Heart left ventricle (tissue), 16 donors: ENCODE data around the gene PCIF1. TPM values are rescaled to one million over a fixed set of nuclear protein-coding genes. Genes with fewer than 3 reads are reported as not detected.

Experiments used
- ATAC-seq, 4 donors: fragments of 200-7000 bp; cut with Tn5 transposase; one replicate each; pipeline ENCODE4 v1.9.1; 2020 to 2022; ENCODE audit warnings: moderate library complexity in 4 of 4, mild to moderate bottlenecking in 3 of 4, moderate number of reproducible peaks in 1 of 4
- DNase-seq, 5 donors: peaks; one replicate each; pipeline ENCODE4 v3.0.0-alpha.2; 2020
- H3K27ac ChIP-seq, 12 donors: fragments of 200-600 bp; sonication (generic) in 4 of 12; one replicate each; pipeline versions ENCODE4 v1.5.0 to v1.8.0; 2016 to 2022; ENCODE audit warnings: mild to moderate bottlenecking in 2 of 12
- H3K27me3 ChIP-seq, 9 donors: fragments of 200-600 bp; sonication (generic) in 2 of 9; one replicate each; pipeline versions ENCODE4 v1.5.1 to v1.8.0; 2016 to 2022; ENCODE audit warnings: mild to moderate bottlenecking in 3 of 9
- H3K36me3 ChIP-seq, 9 donors: fragments of 200-600 bp; sonication (generic) in 2 of 9; one replicate each; pipeline versions ENCODE4 v1.5.0 to v1.8.0; 2018 to 2022; ENCODE audit warnings: mild to moderate bottlenecking in 2 of 9
- H3K4me1 ChIP-seq, 12 donors: fragments of 200-600 bp; sonication (generic) in 4 of 12; one replicate each; pipeline versions ENCODE4 v1.5.0 to v1.8.0; 2016 to 2022; ENCODE audit warnings: mild to moderate bottlenecking in 3 of 12
- H3K4me3 ChIP-seq, 12 donors: fragments of 200-600 bp; sonication (generic) in 4 of 12; one replicate each; pipeline versions ENCODE4 v1.5.0 to v1.8.0; 2017 to 2022; ENCODE audit warnings: mild to moderate bottlenecking in 9 of 12, moderate library complexity in 4 of 12
- H3K9me3 ChIP-seq, 12 donors: fragments of 200-600 bp; sonication (generic) in 4 of 12; one replicate each; pipeline versions ENCODE4 v1.5.0 to v1.8.0; 2016 to 2022; ENCODE audit warnings: mild to moderate bottlenecking in 1 of 12
- POLR2A ChIP-seq, 2 donors: fragments of 450-650 bp; IDR thresholded peaks; one replicate each; pipeline ENCODE4 v1.6.1; 2017; ENCODE audit warnings: antibody characterized with exemption in 2 of 2, mild to moderate bottlenecking in 2 of 2, moderate library complexity in 2 of 2
- WGBS, 4 donors: extraction: QIAGEN DNeasy Blood & Tissue Kit in 2 of 4; methylation state at CpG; one replicate each; pipeline versions ENCODE4 v1.1.5 to v1.1.7; 2013 to 2018; 5-methylcytosine and 5-hydroxymethylcytosine counted together
- intact Hi-C, 10 donors: fragments of 100-400 bp; cut with DNase I; formaldehyde crosslinking; loops; one replicate each; pipeline versions ENCODE4 v1.11.1 to v1.14.2; 2022
- polyA plus RNA-seq, 2 donors: library from polyadenylated mRNA; stranded (reverse); fragments of 200-250 nt; gene quantifications; one replicate each; pipeline ENCODE4 v1.2.3, GENCODE V29; 2013
- total RNA-seq, 9 donors: library from RNA; depleted of rRNA in 2 of 9; stranded (reverse); fragments of >200 nt in 2 of 9; fragmentation: NEBNext Ultra II Directional in 3 of 9; extraction: Animal tissue kit (Norgen Biotek cat#: 25700) in 3 of 9; gene quantifications; one replicate each; pipeline versions ENCODE4 v1.1.0 to v1.2.4, GENCODE V29; 2016 to 2023
- TF ChIP-seq, protein P1 (sequence below), 12 donors: fragments of 200-600 bp; sonication (generic) in 4 of 12; IDR thresholded peaks; one replicate each; pipeline versions ENCODE4 v1.5.0 to v1.8.0; 2018 to 2022; ENCODE audit warnings: antibody characterized with exemption in 12 of 12, mild to moderate bottlenecking in 5 of 12
- donor health status: ischemic (EF 13 %, LVEDD 7.1; RV severe dilation, severe dysfunction).
- donor health status: healthy with polysubstance abuse.
- donor health status: DM: no; HTN: yes; CAD: no.
- donor health status: DM: no; HTN: no; CAD: no.
- donor health status: ischemic (EF 25% LVEDD 6.9; RV normal size, moderate dysfunction).
- donor health status: ischemic (EF 25% LVEDD 5.7; RV mildly dilated, moderate dysfunction).
- donor health status: healthy.
- donor health status: DM: yes; HTN: yes; CAD: no.
- donor health status: ischemic (EF 35%, LVEDD 5.7; RV mildly dilated, moderate dysfunction).
- donor health status: nonischemic (EF 11% LVEDD 7.7; RV severe dilation, severe dysfunction).
- donor health status: DM: yes; HTN: yes; CAD: no.
- donor health status: PGD.
- donor health status: ischemic (EF 29% LVEDD 5.4; RV normal size, mild dysfunction).
- donor health status: nonischemic (EF 23%, LVEDD 6.1; RV moderate dilation, normal function).

The PCIF1 gene
- total and polyA plus RNA-seq, 11 donors, result 17.5 to 40.2 (median 28.2) TPM

DNA sequence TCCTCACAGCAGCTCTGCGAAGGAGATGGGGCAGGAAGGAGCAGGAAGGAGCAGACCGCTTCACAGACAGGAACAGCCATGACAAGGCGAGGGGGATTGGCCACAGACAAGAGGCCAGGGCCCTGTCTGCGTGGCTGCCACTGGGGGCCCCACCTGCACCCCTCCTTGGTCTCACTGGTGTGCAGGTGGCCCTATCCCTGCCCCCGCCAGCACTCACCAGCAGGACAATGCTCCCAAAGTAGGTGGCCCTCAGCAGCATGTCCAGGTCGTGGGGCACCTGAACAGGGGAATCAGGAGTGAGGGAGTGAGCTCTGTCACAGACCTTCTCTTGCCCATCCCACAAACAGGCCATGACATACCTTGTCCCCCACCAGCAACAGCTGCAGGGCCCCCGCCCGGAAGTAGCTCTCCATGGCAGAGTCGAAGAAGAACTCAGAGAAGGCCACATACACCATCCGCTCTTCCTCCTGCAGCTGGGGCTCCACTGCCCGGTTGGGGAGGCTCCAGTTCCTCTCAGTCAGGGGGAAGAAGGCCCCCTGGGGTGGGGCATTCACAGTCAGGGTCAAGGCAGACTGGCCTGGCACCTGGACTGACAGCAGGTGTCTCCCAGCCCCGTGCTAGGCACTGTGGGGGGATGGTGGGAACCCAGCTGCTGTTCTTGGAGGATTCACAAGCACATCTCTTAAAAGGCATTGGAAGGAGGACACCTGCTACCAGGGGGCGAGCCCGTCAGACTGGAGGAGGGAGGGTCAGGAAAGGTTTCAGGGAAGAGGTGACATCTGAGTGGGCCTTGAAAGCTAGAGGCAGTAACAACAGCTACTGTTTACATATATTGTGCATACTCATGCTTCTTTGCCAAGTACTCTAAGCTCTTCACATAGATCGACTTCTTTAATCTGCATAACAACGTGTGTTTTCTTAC is 29.6 kb upstream of the PCIF1 start:
- TF ChIP-seq POLR2A (IDR thresholded peaks at IDR 0.05), result no peak
- TF ChIP-seq, protein P1, sequence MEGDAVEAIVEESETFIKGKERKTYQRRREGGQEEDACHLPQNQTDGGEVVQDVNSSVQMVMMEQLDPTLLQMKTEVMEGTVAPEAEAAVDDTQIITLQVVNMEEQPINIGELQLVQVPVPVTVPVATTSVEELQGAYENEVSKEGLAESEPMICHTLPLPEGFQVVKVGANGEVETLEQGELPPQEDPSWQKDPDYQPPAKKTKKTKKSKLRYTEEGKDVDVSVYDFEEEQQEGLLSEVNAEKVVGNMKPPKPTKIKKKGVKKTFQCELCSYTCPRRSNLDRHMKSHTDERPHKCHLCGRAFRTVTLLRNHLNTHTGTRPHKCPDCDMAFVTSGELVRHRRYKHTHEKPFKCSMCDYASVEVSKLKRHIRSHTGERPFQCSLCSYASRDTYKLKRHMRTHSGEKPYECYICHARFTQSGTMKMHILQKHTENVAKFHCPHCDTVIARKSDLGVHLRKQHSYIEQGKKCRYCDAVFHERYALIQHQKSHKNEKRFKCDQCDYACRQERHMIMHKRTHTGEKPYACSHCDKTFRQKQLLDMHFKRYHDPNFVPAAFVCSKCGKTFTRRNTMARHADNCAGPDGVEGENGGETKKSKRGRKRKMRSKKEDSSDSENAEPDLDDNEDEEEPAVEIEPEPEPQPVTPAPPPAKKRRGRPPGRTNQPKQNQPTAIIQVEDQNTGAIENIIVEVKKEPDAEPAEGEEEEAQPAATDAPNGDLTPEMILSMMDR (IDR thresholded peaks at IDR 0.05), result no peak
- intact Hi-C loops, result no loop called here
- H3K27ac ChIP-seq, result no peak overlapping the region
- peak in 1 of 5 donors; percentile 15 for DNase-seq
- peaks cover 0 to 6% (median 0%) of the 10 kb centered on the region in 12 donors for H3K4me1 ChIP-seq
- no peaks in the 10 kb centered on the region for H3K27me3 ChIP-seq
- no peaks in the 10 kb centered on the region for H3K9me3 ChIP-seq
- peaks cover 0 to 84% (median 55%) of the 10 kb centered on the region in 9 donors for H3K36me3 ChIP-seq
- WGBS, 4 donors, result 84 to 89% (median 87%) methylated on average over 14 to 16 of the region's 16 CpGs
- no peak overlapping the region for H3K4me3 ChIP-seq
- peak in 1 of 4 donors; percentile 12 for ATAC-seq

DNA sequence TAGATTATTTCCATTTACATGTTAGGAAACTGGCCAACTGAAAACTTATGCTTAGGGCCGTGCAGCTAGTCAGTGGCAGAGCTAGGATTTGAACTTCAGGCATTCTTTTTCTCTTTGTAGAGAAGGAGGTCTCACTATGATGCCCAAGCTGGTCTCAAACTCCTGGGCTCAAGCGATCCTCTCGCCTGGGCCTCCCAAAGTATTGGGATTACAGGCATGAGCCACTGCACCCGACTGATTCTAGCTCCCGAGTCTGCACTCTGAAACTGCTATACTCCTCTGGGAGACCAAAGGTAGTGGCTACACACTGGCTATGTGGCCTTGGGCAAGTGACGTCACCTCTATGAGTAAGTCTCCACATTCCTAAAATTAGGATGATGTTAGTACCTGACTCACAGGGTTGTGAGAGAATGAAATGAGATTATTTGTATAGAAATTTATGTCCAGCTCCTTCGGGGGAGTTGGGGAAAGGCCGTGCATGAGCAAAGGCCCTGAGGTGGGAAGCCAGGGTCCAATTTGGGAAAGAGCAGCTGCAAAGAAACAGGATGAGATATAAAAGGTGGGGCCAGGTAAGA is 28.9 kb upstream of the PCIF1 start:
- Histone ChIP-seq H3K9me3 (no peaks in the 10 kb centered on the region), H3K4me3 (no peak overlapping the region), H3K27ac (no peak overlapping the region), H3K27me3 (no peaks in the 10 kb centered on the region), H3K4me1 (peaks cover 0 to 12% (median 0%) of the 10 kb centered on the region in 12 donors), H3K36me3 (peaks cover 0 to 77% (median 50%) of the 10 kb centered on the region in 9 donors)
- ATAC-seq (no peak), DNase-seq (no peak)
- TF ChIP-seq, protein P1 (IDR thresholded peaks at IDR 0.05), result no peak
- TF ChIP-seq POLR2A (IDR thresholded peaks at IDR 0.05), result no peak
- intact Hi-C loops, result no loop called here
- 88 to 93% (median 90%) methylated on average over 8 of the region's 8 CpGs for WGBS, 4 donors

DNA sequence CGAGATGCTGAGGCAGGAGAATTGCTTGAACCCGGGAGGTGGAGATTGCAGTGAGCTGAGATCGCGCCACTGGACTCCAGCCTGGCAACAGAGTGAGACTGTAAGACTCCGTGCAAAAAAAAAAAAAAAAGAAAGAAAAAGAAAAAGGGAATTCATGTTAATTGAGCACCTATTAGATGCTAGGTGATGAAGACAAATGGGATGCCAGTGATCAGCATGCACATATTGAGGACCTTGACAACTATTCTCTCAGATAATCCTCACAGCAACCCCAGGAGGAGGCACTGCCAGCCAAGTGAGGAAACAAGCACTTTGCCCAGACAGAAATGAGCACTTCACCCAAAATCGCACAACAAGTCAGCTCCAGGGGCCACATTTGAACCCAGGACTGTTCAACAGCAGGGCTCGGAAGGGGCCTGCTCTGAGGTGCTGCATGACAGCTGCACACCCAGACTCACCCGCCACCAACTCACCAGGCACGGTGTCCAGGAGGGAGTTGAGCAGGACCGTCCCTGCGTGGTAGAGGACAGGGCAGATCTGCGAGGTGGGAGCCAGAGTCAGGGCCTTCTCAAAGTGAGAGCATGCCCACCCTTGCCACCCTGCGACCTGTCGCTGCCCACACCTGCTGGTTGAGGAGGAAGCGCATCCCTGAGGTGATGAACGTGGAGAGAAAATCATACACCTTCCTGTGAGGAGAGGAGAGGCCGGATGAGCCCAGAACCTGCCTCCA is 27.1 kb upstream of the PCIF1 start:
- intact Hi-C loops, result no loop called here
- ATAC-seq (no peak), DNase-seq (no peak)
- H3K27me3 ChIP-seq, result peaks cover 0 to 5% (median 0%) of the 10 kb centered on the region in 9 donors
- TF ChIP-seq POLR2A (IDR thresholded peaks at IDR 0.05), result no peak
- TF ChIP-seq, protein P1 (IDR thresholded peaks at IDR 0.05), result no peak
- H3K9me3 ChIP-seq, result no peaks in the 10 kb centered on the region
- peaks cover 0 to 28% (median 13%) of the 10 kb centered on the region in 12 donors for H3K4me1 ChIP-seq
- 94 to 96% (median 95%) methylated on average over 15 to 17 of the region's 17 CpGs for WGBS, 4 donors
- no peak overlapping the region for H3K27ac ChIP-seq
- no peak overlapping the region for H3K4me3 ChIP-seq
- peaks cover 0 to 61% (median 33%) of the 10 kb centered on the region in 9 donors for H3K36me3 ChIP-seq
